Activated T-cell treated with anti-CD3 and anti-CD28 coated beads for 1 hour (primary cell): ENCODE measurements around the gene SLC22A16.
"Not testable (repeated sequence)": the region's sequence is repeated elsewhere in the genome, so short reads cannot be mapped to it uniquely, and the experiment has no call there.

Experiments used
- DNase-seq: peaks from one replicate; pipeline ENCODE4 v3.0.0-alpha.2; 2020; ENCODE audit warnings: low read depth

The SLC22A16 gene

DNA sequence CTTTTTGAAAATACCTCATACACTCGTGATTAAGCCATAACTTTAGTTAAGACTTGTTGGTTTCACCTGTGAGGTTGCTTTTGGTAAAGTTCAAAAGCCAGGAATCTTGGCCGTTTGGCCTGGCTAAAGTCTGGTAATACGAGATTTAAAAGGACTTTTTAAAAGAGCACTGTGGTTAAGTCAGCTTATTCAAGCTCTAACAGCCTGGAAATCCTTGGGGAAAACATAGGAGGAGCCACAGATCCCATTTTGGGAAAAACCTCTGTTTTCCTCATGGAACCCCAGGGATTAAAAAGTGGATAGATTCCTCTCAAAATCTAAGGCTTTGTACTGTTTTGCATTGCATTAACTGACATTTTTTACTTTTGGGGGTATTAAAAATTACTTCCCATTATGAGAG is 13.7 kb upstream of the SLC22A16 start:
- no peak for DNase-seq

DNA sequence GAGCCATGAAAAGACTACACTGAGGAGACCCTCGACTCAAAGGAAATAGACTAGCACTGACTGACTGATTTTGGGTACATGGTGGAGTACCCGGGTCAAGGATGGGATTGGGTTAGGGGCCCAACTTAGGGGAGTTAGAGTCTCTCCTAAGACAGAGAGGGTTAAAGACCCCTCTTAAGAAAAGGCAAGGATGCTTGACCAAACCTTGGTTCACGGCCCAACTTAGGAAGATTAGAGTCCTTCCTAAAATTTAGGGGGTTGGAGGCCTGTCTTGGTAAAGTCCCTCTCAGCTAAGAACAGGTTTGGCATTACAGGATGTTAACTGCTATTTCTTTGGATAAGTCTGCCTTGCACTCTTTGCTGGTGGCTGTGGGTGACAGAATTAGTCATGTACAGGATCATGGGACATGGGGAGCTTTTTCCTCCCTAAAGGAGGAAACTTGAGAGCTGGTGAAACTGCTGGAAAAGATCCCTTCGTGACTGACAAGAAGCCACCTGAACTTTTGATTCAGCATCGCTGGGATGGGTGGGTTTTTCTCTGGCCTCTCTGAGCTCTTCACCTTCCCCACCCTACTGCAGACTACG is 12.3 kb upstream of the SLC22A16 start:
- DNase-seq = no peak

DNA sequence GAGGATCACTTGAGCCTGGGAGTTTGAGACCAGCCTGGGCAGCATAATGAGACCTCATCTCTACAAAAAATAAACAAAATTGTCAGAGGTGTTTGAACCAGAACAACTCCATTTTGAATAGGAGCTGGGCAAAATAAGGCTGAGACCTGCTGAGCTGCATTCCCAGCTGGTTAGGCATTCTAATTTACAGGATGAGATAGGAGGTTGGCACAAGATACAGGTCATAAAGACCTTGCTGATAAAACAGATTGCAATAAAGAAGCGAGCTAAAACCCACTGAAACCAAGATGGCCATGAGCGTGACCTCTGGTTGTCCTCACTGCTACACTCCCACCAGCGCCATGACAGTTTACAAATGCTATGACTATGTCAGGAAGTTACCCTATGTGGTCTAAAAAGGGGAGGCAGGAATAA is 11.6 kb upstream of the SLC22A16 start:
- DNase-seq = not testable (repeated sequence)

- no peak for DNase-seq
These were observed 10.3 kb upstream of the SLC22A16 start for GRCh38 chr6:110486756-110487155.

DNA sequence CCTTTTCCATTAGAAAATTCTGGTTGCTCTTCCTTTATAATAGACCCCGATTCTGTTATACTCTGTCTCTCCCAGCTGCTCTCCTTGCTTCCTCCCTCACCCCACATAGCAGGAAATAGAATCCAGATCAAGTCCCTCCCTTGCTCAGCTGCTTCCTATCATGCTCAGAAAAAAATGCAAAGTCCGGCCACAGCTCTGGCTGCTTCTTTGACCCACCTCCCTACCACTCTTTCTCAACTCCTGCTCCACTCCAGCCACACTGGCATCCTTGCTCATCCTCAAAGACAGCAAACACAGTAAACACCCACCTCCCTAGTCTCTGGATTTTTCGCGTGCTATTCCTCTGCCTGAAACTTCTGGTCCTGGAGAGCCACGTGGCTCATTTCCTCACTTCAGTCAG is 9.1 kb upstream of the SLC22A16 start:
- DNase-seq = no peak

GRCh38 chr6:110484321-110484720 is 7.9 kb upstream of the SLC22A16 start:
- no peak for DNase-seq

GRCh38 chr6:110482774-110483400 is 6.5 kb upstream of the SLC22A16 start:
- no peak for DNase-seq

- no peak for DNase-seq
These were observed 4.7 kb upstream of the SLC22A16 start for GRCh38 chr6:110481081-110481480.

DNA sequence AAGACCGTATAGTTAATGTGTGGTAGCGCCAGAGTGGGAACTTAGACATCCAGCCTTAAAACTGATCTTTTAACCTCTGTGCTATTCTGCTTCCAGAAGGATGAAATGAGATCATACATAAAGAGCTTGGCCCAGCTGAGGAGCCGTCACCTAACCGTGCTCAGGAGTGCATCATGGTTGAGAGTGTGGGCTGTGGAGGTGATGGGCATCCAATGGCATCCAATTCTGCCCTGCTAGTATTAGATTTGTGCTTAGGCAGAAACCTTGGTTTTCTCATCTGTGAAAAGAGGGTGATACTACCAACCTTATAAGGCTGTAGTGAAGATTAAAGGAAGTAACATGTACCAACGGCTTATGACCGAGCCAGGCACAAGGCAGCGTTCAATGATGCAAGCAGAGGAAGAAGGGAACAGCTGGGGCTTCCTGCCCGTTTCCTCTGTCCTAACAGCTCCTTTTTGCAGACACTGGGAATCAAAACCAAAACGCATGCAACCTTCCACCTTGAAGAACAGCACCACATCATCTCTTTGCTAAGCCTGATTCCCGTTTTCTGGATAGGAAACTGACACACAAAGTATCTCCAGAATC is 1.3 kb downstream of the SLC22A16 start:
- DNase-seq = no peak

GRCh38 chr6:110474500-110474899 is 1.9 kb downstream of the SLC22A16 start:
- DNase-seq = no peak

- no peak for DNase-seq
These were observed 3.7 kb downstream of the SLC22A16 start for GRCh38 chr6:110472739-110473138.

DNA sequence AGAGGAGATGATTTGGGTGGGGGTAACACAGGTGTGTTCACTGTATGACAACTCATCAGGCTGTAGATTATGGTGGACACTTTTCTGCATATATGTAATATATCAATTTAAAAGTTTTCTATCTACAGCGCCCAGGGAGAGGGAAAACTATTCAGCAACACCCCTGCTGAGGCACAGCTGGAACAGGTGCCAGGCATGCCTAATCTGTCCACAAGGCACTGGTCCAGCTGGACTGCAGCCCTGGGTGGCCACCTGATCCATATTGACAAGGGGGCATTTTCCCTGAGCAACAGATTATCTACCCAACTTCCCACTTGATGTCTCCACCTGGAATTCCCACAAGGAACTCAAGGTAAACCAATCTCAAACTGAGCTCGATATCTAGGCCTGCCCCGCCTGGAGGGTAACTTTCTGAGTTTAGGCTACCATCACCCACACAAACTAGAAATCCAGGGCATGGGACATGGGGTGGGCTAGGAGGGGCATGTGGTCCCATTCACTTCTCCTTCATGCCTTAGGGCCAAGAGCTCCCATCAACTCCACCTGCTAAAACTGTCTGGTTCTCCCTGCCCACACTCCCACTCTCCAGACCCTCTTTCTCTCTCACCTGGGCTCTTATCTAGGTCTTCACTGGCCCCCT is 4.6 kb downstream of the SLC22A16 start:
- no peak for DNase-seq

DNA sequence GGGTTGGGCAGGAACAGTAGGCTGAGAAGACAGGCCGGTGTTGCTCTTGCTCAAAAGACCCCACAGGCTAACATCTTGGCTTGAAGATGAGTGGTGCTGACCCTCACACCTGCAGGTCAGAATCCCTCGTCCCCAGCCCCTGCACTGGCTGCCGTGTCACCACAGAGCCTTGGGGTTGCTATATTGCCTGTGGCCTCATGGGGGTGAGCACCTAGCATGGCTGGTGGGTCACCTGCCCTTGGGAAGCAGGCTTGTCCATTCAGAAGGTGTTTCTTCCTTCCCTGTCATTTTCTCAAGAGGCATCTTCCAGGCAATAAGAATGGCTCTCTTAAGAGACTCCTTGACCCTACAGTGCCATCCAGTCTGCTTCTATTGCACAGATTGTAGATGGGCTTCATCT is 7.7 kb downstream of the SLC22A16 start:
- DNase-seq = no peak

DNA sequence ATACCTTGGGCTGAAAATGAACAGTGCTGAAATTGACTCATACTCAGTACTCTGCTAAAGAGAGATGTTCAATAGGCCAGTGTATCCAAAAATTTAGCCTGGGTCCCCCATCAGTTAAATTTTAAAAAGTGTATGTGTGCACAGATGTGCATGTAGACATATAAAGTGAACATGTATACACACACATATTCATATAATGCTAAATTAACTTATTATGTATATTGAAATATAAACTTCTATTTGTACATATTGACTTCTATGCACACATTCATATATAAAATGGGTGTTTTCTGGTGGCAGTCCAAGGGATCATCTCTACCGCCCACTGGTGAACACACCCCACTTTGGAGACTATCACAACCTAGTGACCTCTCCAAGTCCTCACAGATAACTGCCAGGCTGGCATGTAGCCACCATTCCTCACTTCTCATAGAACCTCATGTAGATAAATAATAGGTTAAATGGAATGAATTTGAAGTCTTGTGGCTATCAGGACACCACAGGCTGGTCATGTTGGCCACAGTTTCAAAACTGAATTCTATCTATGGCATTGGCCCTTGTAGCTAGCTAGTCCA is 8.8 kb downstream of the SLC22A16 start:
- DNase-seq = no peak

GRCh38 chr6:110462884-110463481 is 13.4 kb downstream of the SLC22A16 start:
- DNase-seq = no peak

GRCh38 chr6:110461376-110461775 is 15.0 kb downstream of the SLC22A16 start:
- DNase-seq = no peak

GRCh38 chr6:110459137-110459536 is 17.3 kb downstream of the SLC22A16 start:
- DNase-seq = no peak

- DNase-seq = no peak
These were observed 17.9 kb downstream of the SLC22A16 start for GRCh38 chr6:110458476-110458875.

DNA sequence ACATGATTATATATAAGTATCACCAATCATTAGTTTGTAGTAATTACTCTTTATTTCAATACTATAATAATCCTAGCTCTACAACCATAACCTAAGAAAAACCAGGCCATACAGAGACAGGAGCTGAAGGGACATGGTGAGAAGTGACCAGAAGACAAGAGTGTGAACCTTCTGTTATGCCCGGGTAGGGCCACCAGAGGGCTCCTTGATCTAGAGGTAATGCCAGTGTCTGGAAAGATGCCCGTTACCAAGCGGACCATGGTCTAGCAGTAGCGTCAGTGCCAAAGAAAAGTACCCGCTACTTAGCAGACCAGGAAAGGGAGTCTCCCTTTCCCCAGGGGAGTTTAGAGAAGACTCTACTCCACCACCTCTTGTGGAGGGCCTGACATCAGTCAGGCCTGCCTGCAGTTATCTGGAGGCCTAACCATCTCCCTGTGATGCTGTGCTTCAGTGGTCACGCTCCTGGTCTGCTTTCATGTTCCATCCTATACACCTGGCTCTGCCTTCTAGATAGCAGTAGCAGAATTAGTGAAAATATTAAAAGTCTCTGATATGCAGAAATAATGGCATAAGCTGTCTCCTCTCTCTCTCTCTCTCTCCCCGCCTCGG is 18.7 kb downstream of the SLC22A16 start:
- DNase-seq = not testable (repeated sequence)

GRCh38 chr6:110456694-110457093 is 19.7 kb downstream of the SLC22A16 start:
- no peak for DNase-seq

DNA sequence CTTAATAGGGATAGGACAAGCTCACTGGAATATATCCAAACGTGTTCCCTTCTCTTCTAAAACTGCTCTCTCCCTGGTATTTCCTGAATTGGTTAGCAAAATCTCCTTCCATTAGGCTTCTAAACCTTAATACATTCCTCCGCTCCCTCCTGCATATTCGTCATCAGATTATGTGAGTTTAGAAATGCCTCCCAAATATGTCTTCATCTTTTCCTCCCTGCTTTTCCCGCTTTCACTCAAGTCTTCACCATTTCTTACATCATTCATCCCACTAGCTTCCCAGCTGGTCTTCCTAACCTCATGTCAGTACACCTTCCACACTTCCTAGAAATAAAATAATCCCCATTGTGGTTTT is 26.9 kb downstream of the SLC22A16 start:
- DNase-seq = no peak

GRCh38 chr6:110448846-110449540 is 27.4 kb downstream of the SLC22A16 start:
- DNase-seq = no peak
